Neural cell (in vitro differentiated cells): Measurements from ENCODE around the gene RILPL2. TPM values are rescaled to one million over a fixed set of nuclear protein-coding genes. Genes with fewer than 3 reads are reported as not detected.

Experiments
- H2AFZ ChIP-seq: fragments of 200-600, 300-800 bp; sonication (generic), shearing (Covaris generic); 2 replicates; pipeline ENCODE4 v1.6.0; 2014; ENCODE audit warnings: low read depth, mild to moderate bottlenecking, antibody characterized with exemption, low read length, moderate library complexity
- H3F3A ChIP-seq: fragments of 200-600 bp; shearing (Covaris generic); 2 replicates; pipeline ENCODE4 v1.6.1; 2016; ENCODE audit warnings: mild to moderate bottlenecking, moderate library complexity, mixed read lengths, antibody characterized with exemption, low read length; ENCODE audit not compliant: insufficient read depth, poor library complexity, severe bottlenecking
- H3K27ac ChIP-seq: fragments of 200-600, 300-800 bp; sonication (generic), shearing (Covaris generic); 2 replicates; pipeline ENCODE4 v1.5.1; 2014; ENCODE audit warnings: mild to moderate bottlenecking, low read length, moderate library complexity
- H3K27me3 ChIP-seq: fragments of 300-800, 200-600 bp; sonication (generic), shearing (Covaris generic); 2 replicates; pipeline ENCODE4 v1.6.0; 2014; ENCODE audit warnings: mild to moderate bottlenecking, low read depth, low read length, moderate library complexity; ENCODE audit not compliant: insufficient read depth
- H3K36me3 ChIP-seq: fragments of 300-800, 200-600 bp; sonication (generic), shearing (Covaris generic); 2 replicates; pipeline ENCODE4 v1.5.1; 2014; ENCODE audit warnings: mild to moderate bottlenecking, antibody characterized with exemption, low read length, moderate library complexity; ENCODE audit not compliant: insufficient read depth
- H3K4me2 ChIP-seq: fragments of 300-800, 200-600 bp; sonication (generic), shearing (Covaris generic); 2 replicates; pipeline ENCODE4 v1.6.0; 2014; ENCODE audit warnings: mild to moderate bottlenecking, low read length
- H3K4me3 ChIP-seq: fragments of 300-800, 200-600 bp; sonication (generic), shearing (Covaris generic); 2 replicates; pipeline ENCODE4 v1.5.1; 2014; ENCODE audit warnings: mild to moderate bottlenecking, low read length, moderate library complexity
- H3K79me2 ChIP-seq: fragments of 200-600 bp; shearing (Covaris generic); replicated peaks from 2 replicates; pipeline ENCODE4 v1.6.0; 2014; ENCODE audit warnings: mild to moderate bottlenecking, low read length, moderate library complexity; ENCODE audit not compliant: insufficient read depth
- H3K9ac ChIP-seq: fragments of 300-800, 200-600 bp; sonication (generic), shearing (Covaris generic); 2 replicates; pipeline ENCODE4 v1.6.1; 2016; ENCODE audit warnings: mild to moderate bottlenecking, low read length, mixed read lengths
- H3K9me2 ChIP-seq: fragments of 200-600 bp; shearing (Covaris generic); 2 replicates; pipeline ENCODE4 v1.6.1; 2016; ENCODE audit warnings: mild to moderate bottlenecking, low read length, mixed read lengths; ENCODE audit not compliant: insufficient read depth
- H3K9me3 ChIP-seq: fragments of 200-600, 300-800 bp; sonication (generic), shearing (Covaris generic); 2 replicates; pipeline ENCODE4 v1.6.1; 2016; ENCODE audit warnings: mild to moderate bottlenecking, mixed run types, low read length, moderate library complexity, mixed read lengths
- H4K20me1 ChIP-seq: fragments of 200-600 bp; shearing (Covaris generic); 2 replicates; pipeline ENCODE4 v1.6.1; 2016; ENCODE audit warnings: mild to moderate bottlenecking, mixed run types; ENCODE audit not compliant: insufficient read depth
- CTCF ChIP-seq: fragments of 450-650 bp; IDR thresholded peaks from 2 replicates; pipeline ENCODE4 v1.5.1; 2014; ENCODE audit warnings: antibody characterized with exemption, mild to moderate bottlenecking, moderate library complexity; ENCODE audit not compliant: poor library complexity, severe bottlenecking
- EP300 ChIP-seq: fragments of 450-650 bp; conservative IDR thresholded peaks from 2 replicates; pipeline ENCODE4 v1.6.1; 2014; ENCODE audit warnings: antibody characterized with exemption, mild to moderate bottlenecking, moderate library complexity; ENCODE audit not compliant: poor library complexity, severe bottlenecking
- EZH2 ChIP-seq: fragments of 200-600, 300-800 bp; shearing (Covaris generic), sonication (generic); IDR thresholded peaks from 2 replicates; pipeline ENCODE4 v1.6.1; 2014; ENCODE audit warnings: antibody characterized with exemption, low read length, borderline replicate concordance, mild to moderate bottlenecking; ENCODE audit not compliant: insufficient read depth, poor library complexity, severe bottlenecking
- MXI1 ChIP-seq: fragments of 450-650 bp; conservative IDR thresholded peaks from 2 replicates; pipeline ENCODE4 v1.6.1; 2014; ENCODE audit warnings: antibody characterized with exemption, mild to moderate bottlenecking; ENCODE audit not compliant: poor library complexity, severe bottlenecking
- POLR2AphosphoS5 ChIP-seq: IDR thresholded peaks from 2 replicates; pipeline ENCODE4 v1.6.1; 2012
- RAD21 ChIP-seq: fragments of 450-650 bp; conservative IDR thresholded peaks from 2 replicates; pipeline ENCODE4 v1.6.1; 2014; ENCODE audit warnings: antibody characterized with exemption, mild to moderate bottlenecking, moderate library complexity
- REST ChIP-seq: IDR thresholded peaks from 2 replicates; pipeline ENCODE4 v1.6.1; 2012; ENCODE audit warnings: borderline replicate concordance
- SMC3 ChIP-seq: fragments of 450-650 bp; conservative IDR thresholded peaks from 2 replicates; pipeline ENCODE4 v1.6.1; 2014; ENCODE audit warnings: antibody characterized with exemption, mild to moderate bottlenecking, moderate library complexity; ENCODE audit not compliant: poor library complexity
- TAF1 ChIP-seq: IDR thresholded peaks from 2 replicates; pipeline ENCODE4 v1.6.1; 2012; ENCODE audit warnings: low read depth
- polyA plus RNA-seq: library from polyadenylated mRNA; depleted of rRNA; stranded (reverse); fragments of >200 nt; gene quantifications from 2 replicates; pipeline ENCODE4 v1.2.3, GENCODE V29; 2014

The RILPL2 gene
- polyA plus RNA-seq, 1 donor from 2014 or later = 0.07 TPM

- H3K9ac ChIP-seq = no peak overlapping the region
- no peak overlapping the region for H2AFZ ChIP-seq
- no peaks in the 10 kb centered on the region for H3K27me3 ChIP-seq
- H3F3A ChIP-seq = no peaks in the 10 kb centered on the region
- no peaks in the 10 kb centered on the region for H3K9me2 ChIP-seq
- H3K36me3 ChIP-seq = peaks cover 4% of the 10 kb centered on the region
- no peak overlapping the region for H3K27ac ChIP-seq
- H3K79me2 ChIP-seq = peaks cover 8% of the 10 kb centered on the region
- H3K4me3 ChIP-seq = no peak overlapping the region
- no peak for TF ChIP-seq EZH2
- TF ChIP-seq CTCF = no peak
- TF ChIP-seq SMC3 = no peak
- no peak for TF ChIP-seq TAF1
- no peak for TF ChIP-seq MXI1
- TF ChIP-seq REST = no peak
- TF ChIP-seq POLR2AphosphoS5 = no peak
- TF ChIP-seq EP300 = no peak
- no peak for TF ChIP-seq RAD21
- H3K9me3 ChIP-seq = no peaks in the 10 kb centered on the region
- no peak overlapping the region for H3K4me2 ChIP-seq
- H4K20me1 ChIP-seq = no peaks in the 10 kb centered on the region
Measured at GRCh38 chr12:123391546-123392343, 44.7 kb downstream of the RILPL2 start.

GRCh38 chr12:123390498-123391426, 45.7 kb downstream of the RILPL2 start:
- peaks cover 8% of the 10 kb centered on the region for H3K79me2 ChIP-seq
- no peak overlapping the region for H3K9ac ChIP-seq
- no peak overlapping the region for H3K27ac ChIP-seq

More at GRCh38 chr12:123390498-123391426, 45.7 kb downstream of the RILPL2 start:
- Histone ChIP-seq H3K9me2 (no peaks in the 10 kb centered on the region), H3K36me3 (no peaks in the 10 kb centered on the region), H3K9me3 (no peaks in the 10 kb centered on the region), H3K4me3 (peak overlapping the region; percentile 80), H2AFZ (no peak overlapping the region), H3F3A (no peaks in the 10 kb centered on the region), H3K4me2 (no peak overlapping the region), H4K20me1 (no peaks in the 10 kb centered on the region), H3K27me3 (no peaks in the 10 kb centered on the region)
- TF ChIP-seq CTCF (no peak), MXI1 (no peak), REST (no peak), RAD21 (no peak), EZH2 (no peak), TAF1 (no peak), EP300 (no peak), SMC3 (no peak), POLR2AphosphoS5 (no peak)
